GM18519 (cell line): Measurements from ENCODE around the gene MRPL11.
A peak's percentile ranks its signal among the peaks of the same experiment; 100 is the strongest.

Experiments used
- ATAC-seq: cut with Tn5 transposase; IDR thresholded peaks from one replicate; pipeline ENCODE4 v1.9.1; 2021; ENCODE audit warnings: mild to moderate bottlenecking, moderate library complexity; ENCODE audit not compliant: unreplicated experiment, low FRiP score

The MRPL11 gene

GRCh38 chr11:66438504-66439466 lies at the start of gene MRPL11:
Gene MRPL11 (minus strand): TSS chr11:66438848. CDS start chr11:66438754, 94 bp downstream.
- ATAC-seq: peak; percentile 78

GRCh38 chr11:66484806-66485380 lies 46.2 kb upstream of the MRPL11 start:
- ATAC-seq: no peak

GRCh38 chr11:66480117-66480938 lies 41.7 kb upstream of the MRPL11 start, which contains the start of gene DPP3:
Gene DPP3 (plus strand): TSS chr11:66480434. CDS start chr11:66482201, 1,767 bp downstream.
- ATAC-seq: peak; percentile 79

- ATAC-seq: peak; percentile 13
Observed at GRCh38 chr11:66479394-66480116, 40.9 kb upstream of the MRPL11 start.

- no peak for ATAC-seq
Observed at GRCh38 chr11:66478729-66479393, 40.2 kb upstream of the MRPL11 start.

- no peak for ATAC-seq
Observed at GRCh38 chr11:66477263-66478201, 38.9 kb upstream of the MRPL11 start.

- no peak for ATAC-seq
Observed at GRCh38 chr11:66476841-66477251, 38.2 kb upstream of the MRPL11 start.

GRCh38 chr11:66476173-66476840 lies 37.7 kb upstream of the MRPL11 start:
- no peak for ATAC-seq

GRCh38 chr11:66475349-66476172 lies 36.9 kb upstream of the MRPL11 start:
- no peak for ATAC-seq

GRCh38 chr11:66473608-66474515 lies 35.2 kb upstream of the MRPL11 start:
- ATAC-seq: no peak

GRCh38 chr11:66473167-66473566 lies 34.5 kb upstream of the MRPL11 start:
- ATAC-seq: no peak

GRCh38 chr11:66472054-66472453 lies 33.4 kb upstream of the MRPL11 start:
- ATAC-seq: no peak

- ATAC-seq: no peak
Observed at GRCh38 chr11:66471142-66471541, 32.5 kb upstream of the MRPL11 start.

GRCh38 chr11:66470015-66470414 lies 31.4 kb upstream of the MRPL11 start:
- ATAC-seq: no peak

GRCh38 chr11:66469441-66469840 lies 30.8 kb upstream of the MRPL11 start:
- no peak for ATAC-seq

- no peak for ATAC-seq
Observed at GRCh38 chr11:66468691-66469090, 30.0 kb upstream of the MRPL11 start.
